ENCODE data around the gene EEIG1.

The EEIG1 gene

GRCh38 chr9:128007566-128008138, 26.9 kb upstream of the EEIG1 start:
- no peak overlapping the region for H3K4me3 ChIP-seq (ENCODE audit: low read length)
- DNase-seq (ENCODE audit: low read depth): peak; percentile 39
- no peak for TF ChIP-seq CTCF (conservative IDR thresholded peaks at IDR 0.05; ENCODE audit: low read depth, low read length)

- no peak for TF ChIP-seq CTCF (conservative IDR thresholded peaks at IDR 0.05; ENCODE audit: low read depth, low read length)
- H3K4me3 ChIP-seq (ENCODE audit: low read length): no peak overlapping the region
- no peak for DNase-seq (ENCODE audit: low read depth)
Observed at GRCh38 chr9:128006332-128006996, 25.7 kb upstream of the EEIG1 start.

- H3K4me3 ChIP-seq (ENCODE audit: low read length): no peak overlapping the region
- TF ChIP-seq CTCF (conservative IDR thresholded peaks at IDR 0.05; ENCODE audit: low read depth, low read length): no peak
- DNase-seq (ENCODE audit: low read depth): no peak
Observed at GRCh38 chr9:128005923-128006322, 25.1 kb upstream of the EEIG1 start.

GRCh38 chr9:128003966-128004604, 23.3 kb upstream of the EEIG1 start:
- no peak overlapping the region for H3K4me3 ChIP-seq (ENCODE audit: low read length)
- TF ChIP-seq CTCF (conservative IDR thresholded peaks at IDR 0.05; ENCODE audit: low read depth, low read length): no peak
- no peak for DNase-seq (ENCODE audit: low read depth)

- TF ChIP-seq CTCF (conservative IDR thresholded peaks at IDR 0.05; ENCODE audit: low read depth, low read length): no peak
- DNase-seq (ENCODE audit: low read depth): no peak
Observed at GRCh38 chr9:128002959-128003358, 22.2 kb upstream of the EEIG1 start.

GRCh38 chr9:128001779-128002298, 21.1 kb upstream of the EEIG1 start:
- peak; percentile 47 for DNase-seq (ENCODE audit: low read depth)
- H3K4me3 ChIP-seq (ENCODE audit: low read length): no peak overlapping the region
- TF ChIP-seq CTCF (conservative IDR thresholded peaks at IDR 0.05; ENCODE audit: low read depth, low read length): no peak

More at GRCh38 chr9:128002959-128003358, 22.2 kb upstream of the EEIG1 start:
- no peak overlapping the region for H3K4me3 ChIP-seq (ENCODE audit: low read length)

Data from retinal pigment epithelial cell (primary cell).